ENCODE results near the gene PARD6A.

Gene PARD6A

GRCh38 chr16:67654403-67654911 lies 6.3 kb upstream of the PARD6A start:
- DNase-seq: no peak

DNA sequence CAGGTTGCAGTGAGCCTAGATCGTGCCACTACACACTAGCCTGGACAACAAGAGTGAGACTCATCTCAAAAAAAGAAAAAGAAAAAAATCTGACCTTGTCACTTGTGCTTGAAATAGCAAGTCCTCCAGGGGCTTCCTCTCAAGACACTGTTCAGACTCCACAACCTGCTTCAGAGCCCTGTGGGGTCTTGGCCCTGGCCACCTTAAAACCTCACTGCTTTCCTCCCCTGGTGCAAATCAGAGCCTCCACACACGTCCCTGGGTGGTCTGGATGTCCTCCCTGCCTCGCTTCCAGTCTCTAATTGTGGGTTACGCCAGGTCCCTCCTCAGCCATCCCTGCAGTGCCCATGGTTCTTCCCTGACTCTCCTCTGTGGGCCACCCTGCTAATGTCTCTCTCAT lies 5.4 kb upstream of the PARD6A start:
- DNase-seq: no peak

- no peak for DNase-seq
Observed at GRCh38 chr16:67656344-67657016, 4.3 kb upstream of the PARD6A start.

DNA sequence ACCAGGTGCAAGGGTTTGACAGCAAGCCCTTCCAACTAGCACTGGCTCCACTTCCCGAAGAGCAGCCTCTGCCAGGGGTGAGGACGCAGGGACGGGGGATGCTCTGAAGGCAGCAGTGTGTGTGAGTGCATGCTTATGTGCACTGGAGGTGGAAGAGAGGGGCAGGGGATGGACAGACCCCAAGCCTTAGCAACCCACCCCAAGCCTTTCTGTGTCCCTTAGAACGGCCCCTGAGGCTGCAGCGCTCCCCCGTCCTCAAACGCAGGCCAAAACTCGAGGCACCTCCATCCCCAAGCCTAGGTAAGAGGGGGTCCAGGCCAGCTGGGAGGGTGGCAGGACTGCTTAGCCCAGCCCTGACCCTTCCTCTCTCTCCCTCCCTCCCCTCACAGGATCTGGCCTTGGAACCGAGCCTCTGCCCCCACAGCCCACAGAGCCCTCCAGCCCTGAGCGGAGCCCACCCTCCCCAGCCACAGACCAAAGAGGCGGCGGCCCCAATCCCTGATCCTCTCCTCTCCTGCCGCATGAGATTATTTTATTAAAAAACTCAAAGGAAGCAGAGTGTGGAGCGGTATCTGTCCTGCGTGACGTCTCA lies 3.6 kb upstream of the PARD6A start:
- DNase-seq: no peak

- DNase-seq: no peak
Observed at GRCh38 chr16:67657751-67658518, 2.8 kb upstream of the PARD6A start.

- no peak for DNase-seq
Observed at GRCh38 chr16:67658849-67659674, 1.7 kb upstream of the PARD6A start.

GRCh38 chr16:67659675-67660563 lies 841 bp upstream of the PARD6A start, which contains the start of gene ACD:
TSS of gene ACD (minus strand) at chr16:67660260. CDS start at chr16:67660220, 40 bp downstream.
- DNase-seq: peak; percentile 93

- no peak for DNase-seq
Observed at GRCh38 chr16:67661101-67661761, 471 bp downstream of the PARD6A start.

GRCh38 chr16:67661886-67662652 lies 1.3 kb downstream of the PARD6A start:
- DNase-seq: no peak

DNA sequence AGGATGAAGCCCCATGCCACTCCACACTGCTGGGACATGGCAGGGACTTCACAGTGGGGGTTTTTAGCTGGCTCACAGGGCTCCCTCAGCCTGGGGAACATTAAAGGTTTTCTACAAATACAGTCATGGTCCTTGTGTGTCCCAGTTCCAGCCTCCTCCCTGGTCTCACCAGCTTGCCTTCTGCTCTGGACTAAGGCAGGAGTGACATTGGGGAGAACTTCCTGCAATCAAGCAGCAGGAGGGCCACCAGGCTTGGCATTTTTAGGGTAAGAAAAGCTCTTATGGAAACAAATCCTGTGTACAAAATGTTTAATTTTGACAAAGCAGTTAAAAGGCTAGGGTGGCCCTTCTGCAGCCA lies 1.9 kb downstream of the PARD6A start:
- DNase-seq: no peak

DNA sequence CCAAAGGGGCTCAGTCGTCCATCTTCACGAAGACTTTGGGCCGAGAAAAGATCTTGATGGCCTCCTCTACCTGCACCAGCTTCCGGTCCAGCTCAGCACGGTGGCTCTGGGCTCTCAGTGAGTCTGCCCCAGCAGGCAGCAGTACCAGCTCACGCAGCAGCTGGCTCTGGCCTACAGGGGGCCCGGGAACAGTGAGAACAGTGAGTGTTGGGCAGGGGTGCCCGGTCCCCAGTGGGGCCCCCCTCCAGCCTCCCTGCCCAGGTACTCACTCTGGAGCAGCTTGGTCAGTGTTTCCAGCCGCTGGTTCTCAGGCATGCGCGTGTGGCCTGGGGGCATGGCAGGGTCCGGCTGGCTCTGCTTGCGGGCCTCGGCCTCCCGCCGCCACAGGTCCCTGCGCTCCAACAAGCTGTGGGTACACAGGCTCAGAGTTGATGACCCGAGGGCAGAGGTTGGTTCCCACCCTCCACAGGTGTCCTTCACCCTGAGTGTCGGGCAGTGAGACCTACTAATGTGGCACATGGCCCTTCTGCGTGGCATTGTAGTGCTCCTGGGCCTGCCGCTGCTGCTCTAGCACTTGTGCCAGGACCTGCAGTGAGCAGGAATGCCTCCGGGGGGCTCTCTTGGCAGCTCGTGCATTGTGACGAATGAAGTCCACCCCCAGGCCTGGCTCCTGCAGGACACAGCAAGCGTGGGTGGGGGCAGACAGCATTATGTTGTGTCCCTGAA lies 2.6 kb downstream of the PARD6A start:
- DNase-seq: peak; percentile 38

DNA sequence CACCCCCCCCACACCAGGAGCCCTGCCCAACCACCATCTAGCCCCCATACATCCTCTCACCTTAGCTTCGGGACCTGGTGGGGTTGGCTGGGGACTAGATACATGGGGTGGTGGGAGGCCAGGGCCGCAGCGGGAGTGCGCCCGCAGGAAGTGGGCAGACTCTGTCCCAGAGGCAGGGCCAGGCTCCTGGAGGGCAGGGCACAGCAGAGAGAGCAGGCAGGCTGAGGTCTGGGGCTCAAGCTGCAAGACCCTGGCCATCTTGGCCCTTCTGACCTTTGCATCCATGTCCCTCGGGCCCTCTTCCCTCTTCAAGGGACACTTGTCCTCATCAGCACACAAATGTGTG lies 3.1 kb downstream of the PARD6A start:
- no peak for DNase-seq

GRCh38 chr16:67664258-67664657 lies 3.5 kb downstream of the PARD6A start:
- DNase-seq: no peak

GRCh38 chr16:67664871-67665270 lies 4.1 kb downstream of the PARD6A start:
- no peak for DNase-seq

- DNase-seq: no peak
Observed at GRCh38 chr16:67665598-67665997, 4.8 kb downstream of the PARD6A start.

- no peak for DNase-seq
Observed at GRCh38 chr16:67666032-67666551, 5.3 kb downstream of the PARD6A start.

DNA sequence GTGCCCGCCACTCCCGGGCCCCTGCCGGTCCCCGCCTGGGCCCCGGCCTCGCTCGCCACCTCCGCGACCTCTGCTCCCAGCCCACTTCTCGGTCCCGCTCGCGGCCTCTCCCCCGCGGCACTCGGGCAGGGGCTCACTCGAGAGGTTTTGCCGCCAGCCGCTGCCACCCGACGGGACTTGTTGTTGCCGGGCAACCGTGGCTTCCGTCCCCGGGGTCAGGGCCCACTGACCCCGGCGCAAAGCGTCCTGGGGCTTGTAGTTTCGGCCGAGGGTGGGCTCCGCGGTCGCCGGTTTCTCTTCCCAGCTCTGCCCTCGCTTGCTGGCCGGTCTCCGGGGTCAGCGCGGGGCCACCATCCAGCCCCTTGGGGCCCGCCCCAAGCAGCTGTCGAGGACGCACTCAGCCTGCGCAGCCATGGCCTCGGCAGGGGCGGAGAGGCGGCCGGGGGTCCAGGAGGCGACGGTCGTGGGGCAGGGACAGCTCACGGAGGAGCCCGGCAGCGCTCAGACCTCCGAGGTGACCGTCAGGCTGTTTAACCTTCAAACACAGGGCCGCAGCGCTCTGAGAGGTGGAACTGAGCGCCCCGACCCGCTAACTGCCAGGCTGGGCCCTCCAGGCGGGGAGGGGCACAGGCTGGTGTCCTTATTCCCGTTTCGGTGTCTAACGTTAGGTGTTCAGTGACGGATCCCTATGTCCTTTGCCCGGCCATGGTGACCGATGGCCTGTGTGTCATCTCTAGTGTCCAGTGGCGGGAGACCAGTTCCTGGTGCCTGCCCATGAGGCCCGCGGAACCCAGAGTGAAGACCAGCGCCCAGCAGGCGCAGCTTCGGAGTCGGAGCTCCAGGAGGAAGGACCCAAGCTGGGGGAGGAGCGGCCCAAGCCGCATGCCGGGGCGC lies 6.0 kb downstream of the PARD6A start, which contains the start of the genes C16orf86 and ENKD1:
Gene C16orf86, plus strand, starts transcription at position 256 of the 894 bp plus-strand sequence. Its CDS starts 157 bp downstream, at position 413.
Gene ENKD1, minus strand, starts transcription at position 192 of the 894 bp plus-strand sequence. CDS start 308 bp downstream, outside the sequence.
- DNase-seq: peak; percentile 86

GRCh38 chr16:67667453-67667816 lies 6.7 kb downstream of the PARD6A start:
- DNase-seq: no peak

All from CD4-positive, alpha-beta T cell treated with Interleukin-17A for 1 hour (primary cell).